Type B pancreatic cell (in vitro differentiated cells): ENCODE data around the gene NAB2. TPM values are rescaled to one million over a fixed set of nuclear protein-coding genes. Genes with fewer than 3 reads are reported as not detected.

Experiments
- DNase-seq: peaks from one replicate; pipeline ENCODE4 v3.0.0; 2021; ENCODE audit warnings: mixed read lengths; ENCODE audit not compliant: unreplicated experiment; ENCODE audit errors: extremely low spot score
- H3K27ac Mint-ChIP-seq: 2 replicates; pipeline ENCODE4 v1.8.0; 2021; ENCODE audit warnings: mild to moderate bottlenecking, mixed read lengths
- H3K27me3 Mint-ChIP-seq: 2 replicates; pipeline ENCODE4 v1.8.0; 2021; ENCODE audit warnings: mixed read lengths
- H3K36me3 Mint-ChIP-seq: 2 replicates; pipeline ENCODE4 v1.8.0; 2021; ENCODE audit warnings: mixed read lengths
- H3K4me1 Mint-ChIP-seq: one replicate; pipeline ENCODE4 v1.8.0; 2021; ENCODE audit warnings: mixed read lengths; ENCODE audit not compliant: unreplicated experiment
- H3K4me3 Mint-ChIP-seq: 2 replicates; pipeline ENCODE4 v1.8.0; 2021; ENCODE audit warnings: mild to moderate bottlenecking, mixed read lengths
- H3K9me3 Mint-ChIP-seq: 2 replicates; pipeline ENCODE4 v1.8.0; 2021; ENCODE audit warnings: mixed read lengths
- total RNA-seq: library from RNA; stranded (reverse); gene quantifications from 2 replicates; pipeline ENCODE4 v1.2.1, GENCODE V29; 2021; ENCODE audit warnings: low replicate concordance
- TF ChIP-seq, protein P1 (sequence below): fragments of 200-600 bp; sonication (generic); conservative IDR thresholded peaks from 2 replicates; pipeline ENCODE4 v1.5.0; 2021; ENCODE audit warnings: antibody characterized with exemption, mild to moderate bottlenecking

Gene NAB2
- total RNA-seq, 1 donor from 2014 or later = 48.3 TPM

DNA sequence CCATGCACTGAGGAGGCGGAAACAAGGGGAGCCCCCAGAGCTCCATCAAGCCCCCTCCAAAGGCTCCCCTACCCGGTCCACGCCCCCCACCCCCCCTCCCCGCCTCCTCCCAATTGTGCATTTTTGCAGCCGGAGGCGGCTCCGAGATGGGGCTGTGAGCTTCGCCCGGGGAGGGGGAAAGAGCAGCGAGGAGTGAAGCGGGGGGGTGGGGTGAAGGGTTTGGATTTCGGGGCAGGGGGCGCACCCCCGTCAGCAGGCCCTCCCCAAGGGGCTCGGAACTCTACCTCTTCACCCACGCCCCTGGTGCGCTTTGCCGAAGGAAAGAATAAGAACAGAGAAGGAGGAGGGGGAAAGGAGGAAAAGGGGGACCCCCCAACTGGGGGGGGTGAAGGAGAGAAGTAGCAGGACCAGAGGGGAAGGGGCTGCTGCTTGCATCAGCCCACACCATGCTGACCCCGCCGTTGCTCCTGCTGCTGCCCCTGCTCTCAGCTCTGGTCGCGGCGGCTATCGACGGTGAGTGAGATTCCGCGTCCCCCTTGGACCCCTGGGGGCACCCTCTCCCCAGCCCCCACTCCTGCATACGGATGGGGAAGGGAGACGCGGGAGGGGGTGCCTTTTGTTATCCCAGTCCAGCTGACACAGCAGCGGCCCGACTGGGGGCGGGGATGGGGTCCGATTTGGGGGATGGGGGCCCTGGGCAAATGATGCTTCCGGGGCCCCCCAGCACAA is 39.8 kb downstream of the NAB2 start:
- Mint-ChIP-seq H3K9me3 (no peaks in the 10 kb centered on the region), H3K4me1 (peaks cover 56% of the 10 kb centered on the region), H3K27ac (peak overlapping the region; percentile 84), H3K36me3 (no peaks in the 10 kb centered on the region), H3K27me3 (no peaks in the 10 kb centered on the region), H3K4me3 (peak overlapping the region; percentile 92)
- DNase-seq = no peak
- TF ChIP-seq, protein P1, sequence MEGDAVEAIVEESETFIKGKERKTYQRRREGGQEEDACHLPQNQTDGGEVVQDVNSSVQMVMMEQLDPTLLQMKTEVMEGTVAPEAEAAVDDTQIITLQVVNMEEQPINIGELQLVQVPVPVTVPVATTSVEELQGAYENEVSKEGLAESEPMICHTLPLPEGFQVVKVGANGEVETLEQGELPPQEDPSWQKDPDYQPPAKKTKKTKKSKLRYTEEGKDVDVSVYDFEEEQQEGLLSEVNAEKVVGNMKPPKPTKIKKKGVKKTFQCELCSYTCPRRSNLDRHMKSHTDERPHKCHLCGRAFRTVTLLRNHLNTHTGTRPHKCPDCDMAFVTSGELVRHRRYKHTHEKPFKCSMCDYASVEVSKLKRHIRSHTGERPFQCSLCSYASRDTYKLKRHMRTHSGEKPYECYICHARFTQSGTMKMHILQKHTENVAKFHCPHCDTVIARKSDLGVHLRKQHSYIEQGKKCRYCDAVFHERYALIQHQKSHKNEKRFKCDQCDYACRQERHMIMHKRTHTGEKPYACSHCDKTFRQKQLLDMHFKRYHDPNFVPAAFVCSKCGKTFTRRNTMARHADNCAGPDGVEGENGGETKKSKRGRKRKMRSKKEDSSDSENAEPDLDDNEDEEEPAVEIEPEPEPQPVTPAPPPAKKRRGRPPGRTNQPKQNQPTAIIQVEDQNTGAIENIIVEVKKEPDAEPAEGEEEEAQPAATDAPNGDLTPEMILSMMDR = no peak

DNA sequence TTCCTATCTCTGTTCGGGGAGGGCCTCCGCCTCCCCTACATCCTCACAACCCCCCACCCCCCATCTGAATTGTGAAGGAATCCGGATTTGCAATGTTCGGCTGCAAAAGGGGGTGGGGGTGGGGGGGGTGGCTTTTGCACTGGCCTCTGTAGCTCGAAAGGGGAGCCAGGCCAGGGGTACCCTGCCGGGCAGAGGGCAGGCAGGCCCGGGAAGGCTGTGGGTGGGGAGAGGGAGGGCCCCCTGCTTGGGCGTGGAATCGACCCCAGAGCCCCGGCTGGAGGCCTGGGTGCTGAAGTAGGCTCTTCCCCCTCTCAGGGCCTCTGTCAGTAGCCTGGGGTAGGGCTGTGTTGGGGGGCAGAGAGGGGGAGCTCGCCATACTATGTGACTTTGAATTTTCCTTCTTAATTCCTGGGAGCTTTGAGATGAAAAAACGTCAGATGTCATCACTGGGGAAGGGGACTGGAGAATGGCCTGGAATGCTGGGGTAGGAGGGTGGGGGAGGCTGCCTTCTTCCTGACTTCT is 40.5 kb downstream of the NAB2 start:
- Mint-ChIP-seq H3K36me3 (no peaks in the 10 kb centered on the region), H3K27ac (peak overlapping the region; percentile 78), H3K27me3 (no peaks in the 10 kb centered on the region), H3K4me1 (peaks cover 61% of the 10 kb centered on the region), H3K9me3 (no peaks in the 10 kb centered on the region), H3K4me3 (peak overlapping the region; percentile 92)
- TF ChIP-seq, protein P1 = no peak
- DNase-seq = no peak

DNA sequence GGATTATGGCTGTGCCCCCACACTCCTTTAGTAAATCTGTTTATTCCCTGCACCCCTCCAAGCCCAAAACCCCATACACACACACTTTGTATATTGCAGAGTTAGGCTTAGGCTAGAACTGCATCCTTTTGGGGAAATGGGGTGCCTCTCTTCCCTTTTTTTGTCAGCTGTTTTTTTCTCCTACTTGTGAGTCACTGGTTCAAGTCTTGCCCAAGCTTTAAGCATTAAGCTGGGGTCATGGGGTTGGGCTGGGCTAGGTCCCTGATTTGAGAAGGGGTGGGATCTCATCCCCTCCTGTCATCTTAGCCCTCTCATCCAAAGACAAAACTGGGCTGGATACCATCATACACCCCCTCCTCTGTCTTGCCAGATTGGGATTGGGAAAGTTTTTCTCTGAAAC is 41.0 kb downstream of the NAB2 start:
- H3K27ac Mint-ChIP-seq = peak overlapping the region; percentile 78
- peaks cover 62% of the 10 kb centered on the region for H3K4me1 Mint-ChIP-seq

DNA sequence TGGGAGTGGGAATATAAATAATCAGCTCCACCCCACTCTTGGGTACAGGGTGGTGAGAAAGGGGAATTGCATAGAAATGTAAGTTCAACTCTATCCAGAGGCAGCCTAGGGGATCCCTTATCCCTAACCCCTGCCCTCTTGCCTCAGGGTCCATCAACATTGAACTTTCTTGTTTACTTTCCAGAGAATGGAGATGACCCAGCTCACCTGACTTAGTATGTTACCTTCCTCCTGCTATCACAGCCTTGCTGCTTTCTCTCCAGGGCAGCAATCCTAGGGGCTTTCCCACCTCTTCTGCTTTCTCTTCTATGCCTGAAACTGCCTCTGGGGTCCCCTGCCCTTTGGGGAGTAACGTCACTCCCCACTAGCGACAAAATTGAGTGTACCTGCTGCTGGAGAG is 42.0 kb downstream of the NAB2 start:
- no peak for DNase-seq
- TF ChIP-seq, protein P1 = no peak
- Mint-ChIP-seq H3K9me3 (no peaks in the 10 kb centered on the region), H3K27ac (peak overlapping the region; percentile 44), H3K4me1 (peaks cover 69% of the 10 kb centered on the region), H3K27me3 (no peaks in the 10 kb centered on the region), H3K4me3 (peak overlapping the region; percentile 92), H3K36me3 (no peaks in the 10 kb centered on the region)

More for the DNA sequence above, 41.0 kb downstream of the NAB2 start:
- DNase-seq = no peak
- H3K9me3 Mint-ChIP-seq = no peaks in the 10 kb centered on the region
- peak overlapping the region; percentile 92 for H3K4me3 Mint-ChIP-seq
- no peaks in the 10 kb centered on the region for H3K36me3 Mint-ChIP-seq
- H3K27me3 Mint-ChIP-seq = no peaks in the 10 kb centered on the region
- TF ChIP-seq, protein P1 = no peak

DNA sequence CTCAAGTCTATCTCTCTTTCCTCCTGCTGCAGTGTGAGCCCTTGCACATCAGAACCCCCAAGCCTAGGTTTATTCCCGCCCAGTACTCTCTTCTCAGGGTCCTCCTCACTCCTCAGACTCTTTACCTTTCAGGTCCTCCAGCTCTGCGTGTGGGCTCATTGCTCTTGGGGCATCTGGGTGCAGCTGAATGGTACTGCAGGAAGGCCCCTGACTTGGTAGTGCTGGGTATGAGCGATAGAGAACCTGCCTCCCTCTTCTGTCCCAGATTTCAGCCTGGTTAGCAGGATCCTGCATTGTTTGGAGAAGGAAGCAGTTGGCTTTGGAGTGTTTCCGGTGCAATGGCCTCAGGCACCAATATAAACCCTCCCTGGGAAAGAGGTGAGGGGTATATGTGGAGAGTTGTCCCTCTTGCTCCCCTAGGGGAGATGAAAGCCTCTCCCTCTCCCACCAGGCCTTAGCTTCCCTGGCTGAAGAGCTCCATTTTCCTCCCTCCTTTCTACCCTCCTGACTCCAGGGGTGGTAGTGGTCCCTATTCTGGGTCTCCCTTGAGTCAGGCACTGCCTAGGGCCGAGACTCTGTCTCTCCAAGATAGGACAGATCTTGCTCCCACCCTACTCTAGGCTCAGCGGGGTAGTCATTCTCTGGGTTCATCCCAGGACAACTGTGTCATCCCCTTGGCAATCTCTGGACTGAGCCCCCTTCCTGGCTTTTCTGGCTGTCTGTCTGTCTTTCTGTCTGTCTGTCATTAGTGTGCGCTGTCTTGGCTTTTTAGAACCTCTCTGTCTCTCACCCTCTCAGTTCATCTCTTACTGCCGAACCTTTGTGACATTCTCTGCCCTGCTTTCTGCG is 43.2 kb downstream of the NAB2 start:
- Mint-ChIP-seq H3K36me3 (no peaks in the 10 kb centered on the region), H3K27ac (peak overlapping the region; percentile 27), H3K9me3 (no peaks in the 10 kb centered on the region), H3K27me3 (no peaks in the 10 kb centered on the region), H3K4me3 (peak overlapping the region; percentile 92), H3K4me1 (peaks cover 65% of the 10 kb centered on the region)
- DNase-seq = no peak
- TF ChIP-seq, protein P1 = no peak
